PC-3 (cell line): ENCODE results near the gene ZNF837. TPM values are rescaled to one million over a fixed set of nuclear protein-coding genes. Genes with fewer than 3 reads are reported as not detected.
A peak's percentile ranks its signal among the peaks of the same experiment; 100 is the strongest.

Experiments used
- ATAC-seq: fragments of 200-7000 bp; cut with Tn5 transposase; 2 replicates; pipeline ENCODE4 v1.9.1; 2020; ENCODE audit warnings: mild to moderate bottlenecking, moderate library complexity
- BruUV-seq: library from RNA; stranded (reverse); fragments of 400-500 nt; replicated peaks from 2 replicates; lab custom pipeline; 2021; lab: Mats Ljungman, UMichigan
- CTCF ChIA-PET: fragments of 300-600 bp; sonication (Branson Sonifier 250); formaldehyde crosslinking; loops from one replicate; lab custom pipeline; 2022; ENCODE audit warnings: antibody characterized with exemption; lab: Charles Lee
- POLR2A ChIA-PET: fragments of 300-600 bp; sonication (Branson Sonifier 250); formaldehyde crosslinking; loops from one replicate; lab custom pipeline; 2022; ENCODE audit warnings: antibody characterized with exemption; ENCODE audit not compliant: unreplicated experiment; lab: Charles Lee
- DNase-seq: peaks from one replicate; pipeline ENCODE4 v3.0.0-alpha.2; 2015
- H2AFZ ChIP-seq: fragments of 300-600 bp; sonication (generic); 2 replicates; pipeline ENCODE4 v1.6.0; 2016; ENCODE audit warnings: antibody characterized with exemption, low read length
- H3F3A ChIP-seq: fragments of 300-600 bp; sonication (generic); one replicate; pipeline ENCODE4 v1.6.0; 2017; ENCODE audit warnings: antibody characterized with exemption, low read length, control low read depth, mild to moderate bottlenecking; ENCODE audit not compliant: unreplicated experiment
- H3K27ac ChIP-seq: fragments of 300-600 bp; sonication (generic); 2 replicates; pipeline ENCODE4 v1.5.1; 2016; ENCODE audit warnings: mild to moderate bottlenecking, low read length
- H3K27me3 ChIP-seq: fragments of 300-600 bp; sonication (generic); 2 replicates; pipeline ENCODE4 v1.6.1; 2016; ENCODE audit warnings: low read length, mixed read lengths
- H3K36me3 ChIP-seq: fragments of 300-600 bp; sonication (generic); 2 replicates; pipeline ENCODE4 v1.6.1; 2016; ENCODE audit warnings: low read depth, mixed run types, low read length, mixed read lengths
- H3K4me1 ChIP-seq: fragments of 300-600 bp; sonication (generic); 2 replicates; pipeline ENCODE4 v1.5.1; 2016; ENCODE audit warnings: low read length; ENCODE audit not compliant: insufficient read depth
- H3K4me2 ChIP-seq: fragments of 300-600 bp; sonication (generic); 2 replicates; pipeline ENCODE4 v1.6.0; 2016; ENCODE audit warnings: low read length
- H3K4me3 ChIP-seq: fragments of 300-600 bp; sonication (generic); 2 replicates; pipeline ENCODE4 v1.5.1; 2016; ENCODE audit warnings: mild to moderate bottlenecking, low read length, mixed read lengths
- H3K79me2 ChIP-seq: fragments of 300-600 bp; sonication (generic); 2 replicates; pipeline ENCODE4 v1.6.1; 2017; ENCODE audit warnings: low read length, mixed read lengths
- H3K9ac ChIP-seq: fragments of 300-600 bp; sonication (generic); 2 replicates; pipeline ENCODE4 v1.6.0; 2016; ENCODE audit warnings: mild to moderate bottlenecking, low read length
- H3K9me2 ChIP-seq: fragments of 300-600 bp; sonication (generic); replicated peaks from 2 replicates; pipeline ENCODE4 v1.6.1; 2016; ENCODE audit warnings: mixed run types, low read length, mixed read lengths
- H3K9me3 ChIP-seq: fragments of 300-600 bp; sonication (generic); 2 replicates; pipeline ENCODE4 v1.6.1; 2016; ENCODE audit warnings: low read length, mixed read lengths
- H4K20me1 ChIP-seq: fragments of 300-600 bp; sonication (generic); 2 replicates; pipeline ENCODE4 v1.6.1; 2016; ENCODE audit warnings: low read length, mixed read lengths
- EZH2 ChIP-seq: fragments of 300-600 bp; sonication (generic); IDR thresholded peaks from one replicate; pipeline ENCODE4 v1.6.1; 2017; ENCODE audit warnings: antibody characterized with exemption, mild to moderate bottlenecking, low read length; ENCODE audit not compliant: unreplicated experiment
- EZH2phosphoT487 ChIP-seq: fragments of 300-600 bp; sonication (generic); IDR thresholded peaks from 2 replicates; pipeline ENCODE4 v1.6.1; 2018; ENCODE audit warnings: mild to moderate bottlenecking, antibody characterized with exemption, low read length, borderline replicate concordance
- intact Hi-C: fragments of 100-400 bp; cut with micrococcal nuclease; formaldehyde crosslinking; loops from 2 replicates; pipeline ENCODE4 v1.9.0; 2023
- total RNA-seq: library from RNA; depleted of rRNA; stranded (reverse); fragments of >200 nt; gene quantifications from 2 replicates; pipeline ENCODE4 v1.2.3, GENCODE V29; 2014
- TF ChIP-seq, protein P1 (sequence below): fragments of 300-600 bp; sonication (generic); conservative IDR thresholded peaks from 2 replicates; pipeline ENCODE4 v1.5.1; 2017; ENCODE audit warnings: antibody characterized with exemption, low read depth, mild to moderate bottlenecking, low read length

ZNF837 gene
- total RNA-seq, 1 experiment from 2014 or later, result 9.5 TPM

DNA sequence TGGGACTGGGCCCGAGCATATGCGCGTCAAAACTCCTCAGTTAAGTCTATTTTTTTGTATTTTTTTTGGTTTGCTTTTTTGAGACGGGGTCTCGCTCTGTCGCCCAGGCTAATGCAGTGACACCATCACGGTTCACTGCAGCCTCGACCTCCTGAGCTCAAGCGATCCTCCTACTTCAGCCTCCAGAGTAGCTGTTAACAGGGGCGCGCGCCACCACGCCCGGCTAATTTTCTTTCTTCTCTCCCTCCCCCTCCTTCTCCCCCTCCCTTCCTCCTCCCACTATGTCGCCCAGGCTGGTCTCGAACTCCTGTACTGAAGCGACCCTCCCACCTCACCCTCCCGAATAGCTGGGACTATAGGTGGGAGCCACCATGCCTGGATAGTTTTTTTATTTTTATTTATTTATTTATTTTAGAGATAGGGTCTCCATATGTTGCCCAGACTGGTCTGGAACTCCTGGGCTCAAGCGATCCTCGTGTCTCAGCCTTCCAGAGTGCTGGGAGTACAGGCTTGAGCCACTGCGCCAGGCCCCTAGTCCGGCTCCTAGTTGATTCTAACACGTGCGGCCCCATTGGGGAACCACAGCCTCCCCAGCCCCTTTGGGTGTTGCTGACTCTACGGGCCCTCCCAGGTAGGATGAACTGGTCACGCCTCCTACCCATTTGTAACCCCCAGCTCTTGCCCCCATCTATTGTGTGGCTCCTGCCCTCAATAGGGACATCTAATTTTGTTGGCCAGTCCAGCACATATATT lies 806 bp upstream of the ZNF837 start:
- Histone ChIP-seq H3K4me3 (peak overlapping the region; percentile 79), H3K27me3 (no peaks in the 10 kb centered on the region), H3K9me2 (no peaks in the 10 kb centered on the region), H3K9me3 (no peaks in the 10 kb centered on the region), H3K27ac (peak overlapping the region; percentile 43; the same call in 1 of the 2 replicates), H3F3A (no peaks in the 10 kb centered on the region), H3K4me2 (peak overlapping the region; percentile 92), H3K9ac (peak overlapping the region; percentile 90), H3K36me3 (no peaks in the 10 kb centered on the region), H4K20me1 (no peaks in the 10 kb centered on the region), H2AFZ (peak overlapping the region; percentile 69), H3K4me1 (peaks cover 26% of the 10 kb centered on the region), H3K79me2 (peaks cover 27% of the 10 kb centered on the region)
- TF ChIP-seq EZH2phosphoT487 (no peak), EZH2 (no peak)
- TF ChIP-seq, protein P1, sequence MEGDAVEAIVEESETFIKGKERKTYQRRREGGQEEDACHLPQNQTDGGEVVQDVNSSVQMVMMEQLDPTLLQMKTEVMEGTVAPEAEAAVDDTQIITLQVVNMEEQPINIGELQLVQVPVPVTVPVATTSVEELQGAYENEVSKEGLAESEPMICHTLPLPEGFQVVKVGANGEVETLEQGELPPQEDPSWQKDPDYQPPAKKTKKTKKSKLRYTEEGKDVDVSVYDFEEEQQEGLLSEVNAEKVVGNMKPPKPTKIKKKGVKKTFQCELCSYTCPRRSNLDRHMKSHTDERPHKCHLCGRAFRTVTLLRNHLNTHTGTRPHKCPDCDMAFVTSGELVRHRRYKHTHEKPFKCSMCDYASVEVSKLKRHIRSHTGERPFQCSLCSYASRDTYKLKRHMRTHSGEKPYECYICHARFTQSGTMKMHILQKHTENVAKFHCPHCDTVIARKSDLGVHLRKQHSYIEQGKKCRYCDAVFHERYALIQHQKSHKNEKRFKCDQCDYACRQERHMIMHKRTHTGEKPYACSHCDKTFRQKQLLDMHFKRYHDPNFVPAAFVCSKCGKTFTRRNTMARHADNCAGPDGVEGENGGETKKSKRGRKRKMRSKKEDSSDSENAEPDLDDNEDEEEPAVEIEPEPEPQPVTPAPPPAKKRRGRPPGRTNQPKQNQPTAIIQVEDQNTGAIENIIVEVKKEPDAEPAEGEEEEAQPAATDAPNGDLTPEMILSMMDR, result no peak
- ATAC-seq, result no peak
- ChIA-PET POLR2A (interaction anchor here (0.7 kb wide), 1 partner anchor 22 kb away, joined by 6 read pairs; no protein-coding TSS in a partner anchor), CTCF (interaction anchor here (1.1 kb wide), 1 partner anchor 138 kb away, joined by 9 read pairs; the partner anchor contains the start of gene ZBTB45)
- TSS peak; percentile 47 for BruUV-seq
- DNase-seq, result no peak
- intact Hi-C loops, result loop anchor here (1.0 to 2.0 kb wide), 3 partner anchors 19 to 77 kb away; partner anchors contain the start of genes ERVK3-1, ZNF324B and ZNF497

DNA sequence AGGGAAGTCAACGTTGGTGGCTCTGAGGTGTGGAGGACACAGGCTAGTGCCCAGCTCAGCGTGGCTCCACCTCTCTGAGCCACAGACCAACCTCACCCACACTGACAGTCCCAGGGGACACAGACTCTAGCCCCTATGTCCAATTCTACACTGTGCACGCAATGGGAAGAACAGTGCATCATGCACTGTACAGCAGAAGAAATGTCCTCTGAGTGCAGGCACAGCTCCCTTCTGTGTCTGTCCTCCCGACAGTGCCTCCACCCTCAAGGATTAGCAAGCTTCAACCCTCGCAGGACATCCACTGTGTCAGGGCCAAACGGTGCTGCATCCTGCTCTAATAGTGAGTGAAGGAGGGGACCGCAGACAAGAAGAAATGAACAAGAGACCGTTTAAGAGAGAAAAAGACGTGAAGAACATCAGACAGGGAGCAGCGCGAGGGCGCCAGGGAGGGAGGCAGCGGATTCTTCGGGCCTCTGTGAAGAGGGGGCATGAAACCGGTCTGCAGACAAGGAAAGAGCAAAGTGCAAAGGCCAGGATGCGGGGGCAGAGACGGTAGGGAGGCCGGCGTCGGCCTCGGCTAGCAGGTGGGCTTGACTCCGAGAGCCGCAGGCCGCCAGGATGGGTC lies 681 bp downstream of the ZNF837 start:
- TF ChIP-seq, protein P1, result no peak
- TF ChIP-seq EZH2, result no peak
- TF ChIP-seq EZH2phosphoT487, result no peak
- Histone ChIP-seq H3K27ac (peak overlapping the region; percentile 73; the same call in 1 of the 2 replicates), H3K9ac (peak overlapping the region; percentile 90), H3K4me1 (peaks cover 15% of the 10 kb centered on the region), H3K27me3 (no peaks in the 10 kb centered on the region), H2AFZ (peak overlapping the region; percentile 71), H4K20me1 (no peaks in the 10 kb centered on the region), H3K36me3 (no peaks in the 10 kb centered on the region), H3K4me2 (peak overlapping the region; percentile 92), H3K4me3 (peak overlapping the region; percentile 79), H3K79me2 (peaks cover 14% of the 10 kb centered on the region), H3K9me2 (no peaks in the 10 kb centered on the region), H3F3A (no peaks in the 10 kb centered on the region), H3K9me3 (no peaks in the 10 kb centered on the region)
- BruUV-seq, result TSS peak; percentile 27
- no peak for DNase-seq
- ATAC-seq, result peak; percentile 1
- intact Hi-C loops, result loop anchor here (1.0 to 2.0 kb wide), 3 partner anchors 53 to 75 kb away; partner anchors contain the start of genes ERVK3-1 and ZNF324B
- ChIA-PET CTCF (interaction anchor here (0.6 kb wide), 1 partner anchor 23 kb away, joined by 3 read pairs; no protein-coding TSS in a partner anchor), POLR2A (no interaction called here)
